NCI-H187 treated with DMSO at 0.1 percent for 48 hours (cell line): ENCODE results near the gene ELMOD1.

Source experiments
- DNase-seq: peaks from one replicate; lab custom pipeline; 2025; lab: John Stamatoyannopoulos, UW

Gene ELMOD1

DNA sequence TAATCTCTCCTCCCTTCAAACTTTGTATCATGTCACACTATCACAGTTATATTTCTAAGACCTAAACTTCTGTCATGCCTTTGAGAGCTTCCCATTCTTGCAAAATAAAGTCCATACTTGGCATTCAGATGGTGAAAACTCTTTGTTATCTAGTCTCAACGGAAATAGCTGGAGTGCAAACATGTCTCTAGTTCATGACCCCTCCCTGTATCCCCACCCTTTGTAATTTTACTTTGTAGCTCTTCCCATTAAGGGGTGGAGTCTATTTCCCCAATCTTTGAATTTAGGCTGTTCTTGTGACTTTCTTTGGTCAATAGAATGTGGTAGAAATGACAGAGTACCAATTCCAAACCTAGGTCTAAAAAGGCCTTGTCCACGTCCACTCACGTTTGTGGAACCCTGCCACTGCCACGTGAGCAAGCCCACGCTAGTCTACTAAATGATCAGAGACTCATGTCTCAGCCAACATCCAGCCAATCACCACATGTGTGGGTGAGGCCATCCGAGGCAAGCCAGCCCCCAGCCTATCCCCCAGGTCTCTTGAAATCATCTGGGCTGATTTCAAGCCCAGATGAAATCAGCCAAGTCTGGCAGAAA lies 97.5 kb downstream of the ELMOD1 start:
- DNase-seq, result no peak

- DNase-seq, result no peak
Measured at GRCh38 chr11:107689317-107690202, 98.6 kb downstream of the ELMOD1 start.

DNA sequence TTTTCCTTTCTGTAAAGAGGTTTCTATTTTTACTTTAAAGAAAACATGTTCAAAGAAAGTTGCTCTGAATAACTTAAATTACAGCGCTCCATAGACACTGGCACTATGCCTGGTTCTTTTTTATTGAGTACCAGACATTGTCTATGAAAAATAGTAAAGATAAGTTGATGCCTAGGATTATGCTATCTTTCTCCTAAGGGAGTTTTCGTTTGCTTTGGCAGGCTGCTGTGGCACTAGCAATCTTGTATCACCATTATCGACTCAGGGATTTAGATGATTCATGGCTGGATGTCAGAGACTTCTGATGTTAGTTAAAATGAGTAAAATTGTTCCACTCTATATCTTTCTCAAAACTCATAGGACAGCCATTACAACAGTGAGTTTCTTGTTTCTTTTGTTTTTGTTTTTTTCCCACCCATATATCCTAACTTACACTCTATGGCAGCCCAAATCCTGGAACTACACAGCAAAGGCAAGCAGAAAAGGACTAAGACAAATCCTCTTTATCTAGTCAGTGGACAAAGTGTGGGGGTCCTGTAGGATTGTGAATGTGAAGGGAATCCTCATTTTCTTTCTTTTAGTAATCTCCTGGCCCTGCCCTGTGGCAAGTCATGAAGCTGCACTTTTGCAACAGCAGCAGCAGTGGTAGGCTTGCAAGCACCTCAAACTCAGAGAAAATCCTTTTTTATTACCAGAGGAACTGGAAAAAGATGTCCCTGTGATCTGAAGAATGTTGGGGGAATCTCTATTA lies 100.2 kb downstream of the ELMOD1 start:
- DNase-seq, result no peak

GRCh38 chr11:107695446-107695845 lies 104.5 kb downstream of the ELMOD1 start:
- no peak for DNase-seq

GRCh38 chr11:107696140-107696539 lies 105.2 kb downstream of the ELMOD1 start:
- no peak for DNase-seq

DNA sequence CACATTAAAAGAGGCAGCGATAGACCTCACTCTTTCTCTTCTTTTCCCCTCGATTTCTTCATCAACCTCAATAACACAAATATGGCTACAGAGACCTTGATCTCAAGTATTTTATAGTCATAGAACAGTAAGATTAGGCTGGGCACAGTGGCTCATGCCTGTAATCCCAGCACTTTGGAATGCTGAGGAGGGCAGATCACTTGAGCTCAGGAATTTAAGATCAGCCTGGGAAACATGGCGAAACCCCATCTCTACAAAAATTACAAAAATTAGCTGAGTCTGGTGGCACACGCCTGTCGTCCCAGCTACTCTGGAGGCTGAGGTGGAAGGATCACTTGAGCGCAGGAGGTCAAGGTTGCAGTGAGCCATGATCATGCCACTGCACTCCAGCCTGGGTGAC lies 106.3 kb downstream of the ELMOD1 start:
- no peak for DNase-seq

- DNase-seq, result no peak
Measured at GRCh38 chr11:107699371-107700285, 108.7 kb downstream of the ELMOD1 start.

DNA sequence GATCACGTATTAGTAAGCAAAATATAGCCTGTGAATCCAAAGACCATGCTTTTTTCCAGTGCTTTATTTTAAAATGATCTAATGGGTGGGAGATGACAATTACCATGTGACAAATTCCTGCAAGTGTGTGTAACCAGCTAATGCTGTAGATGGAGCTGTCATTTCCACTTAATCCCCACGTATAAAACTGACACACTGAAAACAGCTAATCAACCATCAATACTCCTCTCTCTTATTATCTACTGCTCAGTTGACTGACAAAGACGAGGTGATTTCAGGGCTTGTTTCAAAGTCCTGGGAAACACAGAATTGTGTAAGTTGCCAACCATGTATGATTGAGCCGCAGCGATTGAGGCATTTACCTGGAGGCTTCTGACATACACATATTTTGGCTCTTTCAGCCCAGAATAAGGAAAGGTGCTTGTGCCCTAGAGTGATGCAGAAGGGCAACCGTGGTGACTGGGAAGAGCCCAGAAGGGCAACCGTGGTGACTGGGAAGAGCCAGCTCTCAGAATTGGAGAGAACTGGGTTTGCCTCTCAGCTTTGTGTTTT lies 111.2 kb downstream of the ELMOD1 start:
- DNase-seq, result no peak

GRCh38 chr11:107702723-107703122 lies 111.8 kb downstream of the ELMOD1 start:
- DNase-seq, result no peak

- no peak for DNase-seq
Measured at GRCh38 chr11:107704451-107704850, 113.5 kb downstream of the ELMOD1 start.

- no peak for DNase-seq
Measured at GRCh38 chr11:107705027-107705426, 114.1 kb downstream of the ELMOD1 start.

DNA sequence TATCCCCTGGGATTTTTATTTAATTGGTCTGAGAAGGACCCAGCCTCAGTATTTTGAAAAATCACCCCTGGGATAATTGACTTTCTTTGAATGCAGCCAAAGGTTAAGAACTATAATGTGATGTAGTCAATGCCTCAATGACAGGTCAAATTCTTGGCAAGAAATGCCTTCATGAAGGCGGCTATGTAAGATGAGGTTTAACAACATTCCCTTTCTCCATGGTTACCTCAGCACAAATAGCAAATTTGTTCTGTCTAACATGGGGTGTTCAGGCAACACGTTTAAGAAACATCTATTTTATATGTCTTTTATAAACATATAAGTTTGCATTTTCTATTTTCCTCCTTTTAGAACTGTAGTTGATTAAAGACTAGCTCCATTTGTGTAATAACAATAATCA lies 115.6 kb downstream of the ELMOD1 start:
- DNase-seq, result no peak

DNA sequence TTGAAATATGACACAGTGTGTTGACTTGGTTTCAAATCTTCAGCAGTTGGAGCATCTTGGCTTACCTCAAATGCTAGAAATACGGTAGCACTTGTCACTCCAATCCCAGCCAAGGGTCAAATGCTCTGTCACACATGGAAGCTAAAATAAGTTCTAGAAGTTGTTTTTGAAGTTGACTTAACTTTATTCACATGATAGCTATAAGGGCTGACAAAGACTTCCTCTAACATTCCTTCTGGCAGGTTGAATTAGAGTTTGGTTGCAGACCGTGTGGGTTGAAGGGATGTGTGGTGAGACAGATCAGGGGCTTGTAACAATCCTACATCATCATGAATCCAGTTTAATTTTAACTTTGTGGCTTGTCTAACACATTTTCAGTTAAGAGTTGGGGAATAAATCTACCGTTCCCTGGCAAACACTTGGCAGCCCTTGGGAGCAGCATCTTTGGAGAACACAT lies 116.3 kb downstream of the ELMOD1 start:
- no peak for DNase-seq

GRCh38 chr11:107707807-107708206 lies 116.9 kb downstream of the ELMOD1 start:
- DNase-seq, result no peak

DNA sequence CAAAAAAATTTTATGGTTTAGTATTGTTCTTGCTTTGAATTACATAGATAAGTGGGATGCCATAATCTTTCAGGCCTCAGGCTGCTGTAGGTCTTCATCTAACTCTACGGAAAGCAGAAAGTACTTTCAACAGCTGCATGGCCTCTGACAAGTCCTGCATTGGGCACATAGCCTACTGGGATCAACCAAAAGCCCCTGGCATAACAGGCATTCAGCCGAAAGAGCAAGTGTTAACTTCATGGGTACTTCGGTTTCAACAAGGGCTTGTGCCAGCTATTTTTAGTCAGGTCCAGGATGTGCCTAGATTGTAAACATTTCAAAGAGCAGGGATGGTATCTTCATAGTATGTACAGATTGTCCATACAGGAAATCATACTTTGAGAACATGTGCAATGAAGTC lies 117.8 kb downstream of the ELMOD1 start:
- no peak for DNase-seq

- DNase-seq, result no peak
Measured at GRCh38 chr11:107710301-107710700, 119.4 kb downstream of the ELMOD1 start.

DNA sequence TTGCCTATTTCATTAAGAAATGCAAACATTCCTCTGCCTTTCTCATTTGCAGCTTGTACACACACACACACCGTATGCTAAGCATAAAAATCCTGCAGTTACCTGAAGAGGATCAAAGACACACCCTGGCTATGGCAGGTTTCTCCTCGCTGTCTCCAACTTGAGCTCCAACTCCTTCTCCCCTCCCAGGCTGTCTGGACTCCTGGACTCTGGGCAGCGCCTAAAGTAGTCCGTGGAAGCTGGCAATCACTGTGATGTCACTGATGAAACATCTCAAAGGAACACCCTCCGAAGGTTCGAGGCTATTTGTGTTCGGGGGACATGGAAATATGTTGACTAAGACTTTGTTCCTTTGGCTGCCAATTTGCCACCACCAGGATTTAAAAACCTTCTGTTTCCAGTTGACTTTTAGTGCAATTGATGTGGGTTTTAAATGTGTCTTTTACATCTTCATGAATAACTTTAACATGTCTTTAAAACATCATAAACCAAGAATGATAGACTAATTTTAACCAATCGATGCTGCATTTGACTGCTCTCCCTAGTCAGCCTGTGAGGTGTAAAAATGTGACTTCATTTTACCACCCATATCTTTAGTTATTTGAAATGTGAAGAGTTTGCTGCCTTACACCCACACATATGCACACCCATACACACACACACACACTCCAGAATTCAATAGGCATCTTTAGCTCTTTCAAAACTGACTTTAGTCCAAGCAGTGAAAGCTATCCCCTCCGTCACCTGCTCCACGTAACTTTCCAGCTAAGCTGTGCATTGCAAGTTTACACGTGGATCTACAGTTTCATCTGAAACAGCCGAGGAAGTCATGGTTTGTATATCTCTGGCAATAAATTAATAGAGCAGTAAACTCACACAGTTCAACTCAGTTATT lies 121.2 kb downstream of the ELMOD1 start, which contains the start of gene SLN:
TSS of gene SLN (minus strand) at position 196 of the 895 bp plus-strand sequence.
- no peak for DNase-seq

DNA sequence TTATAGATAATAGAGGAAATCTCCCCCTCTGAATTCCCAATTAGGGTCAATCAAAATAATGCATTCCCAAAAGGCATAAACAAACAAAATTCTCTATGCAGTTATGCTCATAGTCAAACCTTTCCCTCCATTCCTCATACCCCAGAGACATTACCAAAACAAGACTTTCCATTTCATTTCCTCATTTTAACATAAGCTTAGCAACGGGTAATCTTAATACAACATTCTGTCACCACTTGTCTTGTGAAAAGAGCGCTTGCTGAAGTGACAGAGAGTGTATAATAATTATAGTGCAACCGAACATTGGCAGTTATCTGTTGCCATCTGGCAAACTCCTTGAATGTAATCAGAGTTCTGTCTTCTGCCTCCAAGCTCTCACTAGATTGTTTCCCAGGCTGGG lies 122.1 kb downstream of the ELMOD1 start:
- no peak for DNase-seq
